GM23338 (cell line): ENCODE data around the gene PXDN. TPM values are rescaled to one million over a fixed set of nuclear protein-coding genes. Genes with fewer than 3 reads are reported as not detected.

ENCODE experiments used
- ATAC-seq: fragments of 200-7000 bp; cut with Tn5 transposase; 3 replicates; pipeline ENCODE4 v1.9.1; 2020
- DNase-seq: peaks from one replicate; pipeline ENCODE4 v3.0.0-alpha.2; 2015; ENCODE audit warnings: low spot score
- H2AFZ ChIP-seq: fragments of 200-600 bp; sonication (generic); 2 replicates; pipeline ENCODE4 v1.8.0; 2016; ENCODE audit warnings: antibody characterized with exemption, mild to moderate bottlenecking, moderate library complexity
- H3F3A ChIP-seq: fragments of 200-600 bp; sonication (generic); replicated peaks from 2 replicates; pipeline ENCODE4 v1.8.0; 2017; ENCODE audit warnings: antibody characterized with exemption, mixed run types, low read depth
- H3K27ac ChIP-seq: fragments of 200-600 bp; sonication (generic); 2 replicates; pipeline ENCODE4 v1.6.1; 2016; ENCODE audit warnings: low read depth
- H3K27me3 ChIP-seq: fragments of 200-600 bp; sonication (generic); 2 replicates; pipeline ENCODE4 v1.8.0; 2016; ENCODE audit warnings: mild to moderate bottlenecking, mixed run types, moderate library complexity; ENCODE audit not compliant: insufficient read depth
- H3K36me3 ChIP-seq: fragments of 200-600 bp; sonication (generic); 2 replicates; pipeline ENCODE4 v1.8.0; 2016; ENCODE audit warnings: mild to moderate bottlenecking; ENCODE audit not compliant: insufficient read depth
- H3K4me1 ChIP-seq: fragments of 200-600 bp; sonication (generic); 2 replicates; pipeline ENCODE4 v1.8.0; 2016; ENCODE audit warnings: mild to moderate bottlenecking, moderate library complexity; ENCODE audit not compliant: insufficient read depth
- H3K4me2 ChIP-seq: fragments of 200-600 bp; sonication (generic); 2 replicates; pipeline ENCODE4 v1.7.1; 2017; ENCODE audit warnings: mixed run types
- H3K4me3 ChIP-seq: fragments of 200-600 bp; sonication (generic); 2 replicates; pipeline ENCODE4 v1.6.1; 2016; ENCODE audit warnings: mixed run types
- H3K79me2 ChIP-seq: fragments of 200-600 bp; sonication (generic); replicated peaks from 2 replicates; pipeline ENCODE4 v1.8.0; 2017; ENCODE audit warnings: mild to moderate bottlenecking; ENCODE audit not compliant: insufficient read depth
- H3K9me2 ChIP-seq: fragments of 200-600 bp; sonication (generic); 2 replicates; pipeline ENCODE4 v1.8.0; 2017; ENCODE audit not compliant: insufficient read depth
- H4K20me1 ChIP-seq: fragments of 200-600 bp; sonication (generic); replicated peaks from 2 replicates; pipeline ENCODE4 v1.8.0; 2017; ENCODE audit warnings: mild to moderate bottlenecking; ENCODE audit not compliant: insufficient read depth
- H3K27ac Mint-ChIP-seq: 2 replicates; pipeline ENCODE4 v1.8.0; 2020; ENCODE audit warnings: inconsistent platforms, mild to moderate bottlenecking, moderate library complexity, mixed read lengths
- H3K27me3 Mint-ChIP-seq: 3 replicates; pipeline ENCODE4 v1.8.0; 2022; ENCODE audit warnings: low read depth, mild to moderate bottlenecking, moderate library complexity, mixed read lengths, inconsistent platforms; ENCODE audit not compliant: insufficient read depth, poor library complexity
- H3K36me3 Mint-ChIP-seq: 3 replicates; pipeline ENCODE4 v1.8.0; 2021; ENCODE audit warnings: low read depth, mild to moderate bottlenecking, inconsistent platforms, moderate library complexity, mixed read lengths
- H3K4me1 Mint-ChIP-seq: 3 replicates; pipeline ENCODE4 v1.8.0; 2020; ENCODE audit warnings: mild to moderate bottlenecking, inconsistent platforms, mixed read lengths
- H3K4me3 Mint-ChIP-seq: 3 replicates; pipeline ENCODE4 v1.8.0; 2021; ENCODE audit warnings: moderate library complexity, mild to moderate bottlenecking, inconsistent platforms, mixed read lengths
- H3K9me3 Mint-ChIP-seq: 3 replicates; pipeline ENCODE4 v1.8.0; 2020; ENCODE audit warnings: moderate library complexity, mild to moderate bottlenecking, inconsistent platforms, mixed read lengths
- CREB1 ChIP-seq: fragments of 250-450 bp; sonication (Bioruptor Pico); IDR thresholded peaks from 2 replicates; pipeline ENCODE4 v1.5.0; 2020; ENCODE audit warnings: low read depth, mild to moderate bottlenecking, moderate library complexity
- EZH2 ChIP-seq: fragments of 200-600 bp; sonication (generic); IDR thresholded peaks from one replicate; pipeline ENCODE4 v1.8.0; 2017; ENCODE audit warnings: antibody characterized with exemption, mild to moderate bottlenecking, low read depth; ENCODE audit not compliant: unreplicated experiment
- EZH2phosphoT487 ChIP-seq: fragments of 200-600 bp; sonication (generic); IDR thresholded peaks from one replicate; pipeline ENCODE4 v1.8.1; 2018; ENCODE audit warnings: antibody characterized with exemption; ENCODE audit not compliant: unreplicated experiment
- JUNB ChIP-seq: IDR thresholded peaks from one replicate; pipeline ENCODE4 v1.6.1; 2016; ENCODE audit warnings: antibody characterized with exemption; ENCODE audit not compliant: unreplicated experiment
- NANOG ChIP-seq: IDR thresholded peaks from 2 replicates; pipeline ENCODE4 v1.6.1; 2016; ENCODE audit warnings: antibody characterized with exemption, borderline replicate concordance
- POLR2AphosphoS5 ChIP-seq: IDR thresholded peaks from 2 replicates; pipeline ENCODE4 v1.6.1; 2016; ENCODE audit warnings: antibody characterized with exemption, low read depth
- STAT1 ChIP-seq: IDR thresholded peaks from one replicate; pipeline ENCODE4 v1.6.1; 2016; ENCODE audit warnings: antibody characterized with exemption; ENCODE audit not compliant: unreplicated experiment
- ZNF114 ChIP-seq: fragments of 250-450 bp; sonication (Bioruptor Pico); IDR thresholded peaks from 2 replicates; pipeline ENCODE4 v1.5.0; 2020; ENCODE audit warnings: mild to moderate bottlenecking, moderate library complexity
- ZNF331 ChIP-seq: fragments of 250-450 bp; sonication (Bioruptor Pico); IDR thresholded peaks from 2 replicates; pipeline ENCODE4 v1.5.0; 2020; ENCODE audit warnings: low read depth, mild to moderate bottlenecking, moderate library complexity
- polyA plus RNA-seq: library from polyadenylated mRNA; unstranded; fragments of >200 nt; fragmentation: Nextera tagmentation; extraction: Ambion mirVana; gene quantifications from 2 replicates; pipeline ENCODE4 v1.2.1, GENCODE V29; 2016
- total RNA-seq: library from RNA; depleted of rRNA; stranded (reverse); fragments of >200 nt; shearing (Covaris generic); gene quantifications from 2 replicates; pipeline ENCODE4 v1.2.3, GENCODE V29; 2014
- TF ChIP-seq, protein P1 (sequence below): fragments of 250-450 bp; sonication (Bioruptor Pico); IDR thresholded peaks from 2 replicates; pipeline ENCODE4 v1.5.0; 2020; ENCODE audit warnings: mild to moderate bottlenecking, moderate library complexity
- TF ChIP-seq, protein P2 (sequence below): IDR thresholded peaks from one replicate; pipeline ENCODE4 v1.6.1; 2018; ENCODE audit warnings: antibody characterized with exemption; ENCODE audit not compliant: unreplicated experiment
- TF ChIP-seq, protein P3 (sequence below), 2 experiments: fragments of 200-600 bp in 1 of 2; sonication (generic) in 1 of 2; conservative IDR thresholded peaks; 2 replicates each; pipeline versions ENCODE4 v1.5.1 to v1.6.1; 2016 to 2017; ENCODE audit warnings: antibody characterized with exemption in 2 of 2, low read depth in 2 of 2, mild to moderate bottlenecking in 2 of 2, moderate library complexity in 1 of 2
- TF ChIP-seq, protein P4 (sequence below): IDR thresholded peaks from 2 replicates; pipeline ENCODE4 v1.6.1; 2016; ENCODE audit warnings: antibody characterized with exemption

Gene PXDN
- total and polyA plus RNA-seq, 2 experiments from 2014 or later: 42.2 to 225 TPM

DNA sequence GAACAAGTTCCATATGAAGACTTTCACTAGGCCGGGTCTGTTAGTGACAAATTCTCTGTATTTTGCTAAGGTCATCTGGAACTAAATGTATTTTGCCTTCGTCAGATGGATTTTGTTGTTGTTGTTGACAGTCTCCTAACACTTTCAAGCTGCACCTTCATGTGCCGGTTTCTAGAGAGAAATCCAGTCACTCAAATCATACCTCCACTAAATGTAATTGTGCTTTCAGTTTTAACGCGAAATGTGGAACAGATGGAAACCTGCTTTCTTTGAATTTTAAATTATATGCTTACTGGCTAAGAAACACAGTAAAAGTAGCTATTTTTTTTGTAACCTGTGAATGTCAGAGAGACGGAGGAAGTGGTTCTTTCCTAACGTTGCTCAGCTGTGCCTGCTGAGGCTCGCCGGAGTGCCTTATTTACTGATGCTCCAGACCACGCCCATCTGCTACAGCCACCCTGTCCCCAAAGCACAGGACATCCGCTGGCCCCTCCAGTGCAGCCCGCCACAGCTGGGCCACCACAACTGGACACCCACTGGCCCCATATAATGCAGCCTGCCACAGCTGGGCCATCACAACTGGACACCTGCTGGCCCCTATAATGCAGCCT is 134.7 kb downstream of the PXDN start:
- peaks cover 26% of the 10 kb centered on the region for H3K4me1 ChIP-seq
- no peaks in the 10 kb centered on the region for H3K79me2 ChIP-seq
- H3K9me2 ChIP-seq: no peaks in the 10 kb centered on the region
- H3K36me3 ChIP-seq: no peaks in the 10 kb centered on the region
- H3K27me3 ChIP-seq: no peaks in the 10 kb centered on the region
- Mint-ChIP-seq H3K36me3 (peaks cover 18% of the 10 kb centered on the region), H3K4me3 (no peak overlapping the region), H3K27me3 (peaks cover 10% of the 10 kb centered on the region), H3K4me1 (peaks cover 13% of the 10 kb centered on the region), H3K9me3 (no peaks in the 10 kb centered on the region), H3K27ac (no peak overlapping the region)
- no peak overlapping the region for H3K27ac ChIP-seq
- no peak for ATAC-seq
- peaks cover 7% of the 10 kb centered on the region; the same call in 1 of the 2 replicates for H3F3A ChIP-seq
- TF ChIP-seq NANOG: no peak
- TF ChIP-seq, protein P1, sequence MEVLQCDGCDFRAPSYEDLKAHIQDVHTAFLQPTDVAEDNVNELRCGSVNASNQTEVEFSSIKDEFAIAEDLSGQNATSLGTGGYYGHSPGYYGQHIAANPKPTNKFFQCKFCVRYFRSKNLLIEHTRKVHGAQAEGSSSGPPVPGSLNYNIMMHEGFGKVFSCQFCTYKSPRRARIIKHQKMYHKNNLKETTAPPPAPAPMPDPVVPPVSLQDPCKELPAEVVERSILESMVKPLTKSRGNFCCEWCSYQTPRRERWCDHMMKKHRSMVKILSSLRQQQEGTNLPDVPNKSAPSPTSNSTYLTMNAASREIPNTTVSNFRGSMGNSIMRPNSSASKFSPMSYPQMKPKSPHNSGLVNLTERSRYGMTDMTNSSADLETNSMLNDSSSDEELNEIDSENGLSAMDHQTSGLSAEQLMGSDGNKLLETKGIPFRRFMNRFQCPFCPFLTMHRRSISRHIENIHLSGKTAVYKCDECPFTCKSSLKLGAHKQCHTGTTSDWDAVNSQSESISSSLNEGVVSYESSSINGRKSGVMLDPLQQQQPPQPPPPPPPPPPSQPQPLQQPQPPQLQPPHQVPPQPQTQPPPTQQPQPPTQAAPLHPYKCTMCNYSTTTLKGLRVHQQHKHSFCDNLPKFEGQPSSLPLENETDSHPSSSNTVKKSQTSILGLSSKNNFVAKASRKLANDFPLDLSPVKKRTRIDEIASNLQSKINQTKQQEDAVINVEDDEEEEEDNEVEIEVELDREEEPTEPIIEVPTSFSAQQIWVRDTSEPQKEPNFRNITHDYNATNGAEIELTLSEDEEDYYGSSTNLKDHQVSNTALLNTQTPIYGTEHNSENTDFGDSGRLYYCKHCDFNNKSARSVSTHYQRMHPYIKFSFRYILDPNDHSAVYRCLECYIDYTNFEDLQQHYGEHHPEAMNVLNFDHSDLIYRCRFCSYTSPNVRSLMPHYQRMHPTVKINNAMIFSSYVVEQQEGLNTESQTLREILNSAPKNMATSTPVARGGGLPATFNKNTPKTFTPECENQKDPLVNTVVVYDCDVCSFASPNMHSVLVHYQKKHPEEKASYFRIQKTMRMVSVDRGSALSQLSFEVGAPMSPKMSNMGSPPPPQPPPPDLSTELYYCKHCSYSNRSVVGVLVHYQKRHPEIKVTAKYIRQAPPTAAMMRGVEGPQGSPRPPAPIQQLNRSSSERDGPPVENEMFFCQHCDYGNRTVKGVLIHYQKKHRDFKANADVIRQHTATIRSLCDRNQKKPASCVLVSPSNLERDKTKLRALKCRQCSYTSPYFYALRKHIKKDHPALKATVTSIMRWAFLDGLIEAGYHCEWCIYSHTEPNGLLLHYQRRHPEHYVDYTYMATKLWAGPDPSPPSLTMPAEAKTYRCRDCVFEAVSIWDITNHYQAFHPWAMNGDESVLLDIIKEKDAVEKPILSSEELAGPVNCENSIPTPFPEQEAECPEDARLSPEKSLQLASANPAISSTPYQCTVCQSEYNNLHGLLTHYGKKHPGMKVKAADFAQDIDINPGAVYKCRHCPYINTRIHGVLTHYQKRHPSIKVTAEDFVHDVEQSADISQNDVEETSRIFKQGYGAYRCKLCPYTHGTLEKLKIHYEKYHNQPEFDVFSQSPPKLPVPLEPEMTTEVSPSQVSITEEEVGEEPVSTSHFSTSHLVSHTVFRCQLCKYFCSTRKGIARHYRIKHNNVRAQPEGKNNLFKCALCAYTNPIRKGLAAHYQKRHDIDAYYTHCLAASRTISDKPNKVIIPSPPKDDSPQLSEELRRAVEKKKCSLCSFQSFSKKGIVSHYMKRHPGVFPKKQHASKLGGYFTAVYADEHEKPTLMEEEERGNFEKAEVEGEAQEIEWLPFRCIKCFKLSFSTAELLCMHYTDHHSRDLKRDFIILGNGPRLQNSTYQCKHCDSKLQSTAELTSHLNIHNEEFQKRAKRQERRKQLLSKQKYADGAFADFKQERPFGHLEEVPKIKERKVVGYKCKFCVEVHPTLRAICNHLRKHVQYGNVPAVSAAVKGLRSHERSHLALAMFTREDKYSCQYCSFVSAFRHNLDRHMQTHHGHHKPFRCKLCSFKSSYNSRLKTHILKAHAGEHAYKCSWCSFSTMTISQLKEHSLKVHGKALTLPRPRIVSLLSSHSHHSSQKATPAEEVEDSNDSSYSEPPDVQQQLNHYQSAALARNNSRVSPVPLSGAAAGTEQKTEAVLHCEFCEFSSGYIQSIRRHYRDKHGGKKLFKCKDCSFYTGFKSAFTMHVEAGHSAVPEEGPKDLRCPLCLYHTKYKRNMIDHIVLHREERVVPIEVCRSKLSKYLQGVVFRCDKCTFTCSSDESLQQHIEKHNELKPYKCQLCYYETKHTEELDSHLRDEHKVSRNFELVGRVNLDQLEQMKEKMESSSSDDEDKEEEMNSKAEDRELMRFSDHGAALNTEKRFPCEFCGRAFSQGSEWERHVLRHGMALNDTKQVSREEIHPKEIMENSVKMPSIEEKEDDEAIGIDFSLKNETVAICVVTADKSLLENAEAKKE (CRISPR knock-in tag): no peak
- TF ChIP-seq, protein P2, sequence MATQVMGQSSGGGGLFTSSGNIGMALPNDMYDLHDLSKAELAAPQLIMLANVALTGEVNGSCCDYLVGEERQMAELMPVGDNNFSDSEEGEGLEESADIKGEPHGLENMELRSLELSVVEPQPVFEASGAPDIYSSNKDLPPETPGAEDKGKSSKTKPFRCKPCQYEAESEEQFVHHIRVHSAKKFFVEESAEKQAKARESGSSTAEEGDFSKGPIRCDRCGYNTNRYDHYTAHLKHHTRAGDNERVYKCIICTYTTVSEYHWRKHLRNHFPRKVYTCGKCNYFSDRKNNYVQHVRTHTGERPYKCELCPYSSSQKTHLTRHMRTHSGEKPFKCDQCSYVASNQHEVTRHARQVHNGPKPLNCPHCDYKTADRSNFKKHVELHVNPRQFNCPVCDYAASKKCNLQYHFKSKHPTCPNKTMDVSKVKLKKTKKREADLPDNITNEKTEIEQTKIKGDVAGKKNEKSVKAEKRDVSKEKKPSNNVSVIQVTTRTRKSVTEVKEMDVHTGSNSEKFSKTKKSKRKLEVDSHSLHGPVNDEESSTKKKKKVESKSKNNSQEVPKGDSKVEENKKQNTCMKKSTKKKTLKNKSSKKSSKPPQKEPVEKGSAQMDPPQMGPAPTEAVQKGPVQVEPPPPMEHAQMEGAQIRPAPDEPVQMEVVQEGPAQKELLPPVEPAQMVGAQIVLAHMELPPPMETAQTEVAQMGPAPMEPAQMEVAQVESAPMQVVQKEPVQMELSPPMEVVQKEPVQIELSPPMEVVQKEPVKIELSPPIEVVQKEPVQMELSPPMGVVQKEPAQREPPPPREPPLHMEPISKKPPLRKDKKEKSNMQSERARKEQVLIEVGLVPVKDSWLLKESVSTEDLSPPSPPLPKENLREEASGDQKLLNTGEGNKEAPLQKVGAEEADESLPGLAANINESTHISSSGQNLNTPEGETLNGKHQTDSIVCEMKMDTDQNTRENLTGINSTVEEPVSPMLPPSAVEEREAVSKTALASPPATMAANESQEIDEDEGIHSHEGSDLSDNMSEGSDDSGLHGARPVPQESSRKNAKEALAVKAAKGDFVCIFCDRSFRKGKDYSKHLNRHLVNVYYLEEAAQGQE: no peak
- TF ChIP-seq, protein P3, sequence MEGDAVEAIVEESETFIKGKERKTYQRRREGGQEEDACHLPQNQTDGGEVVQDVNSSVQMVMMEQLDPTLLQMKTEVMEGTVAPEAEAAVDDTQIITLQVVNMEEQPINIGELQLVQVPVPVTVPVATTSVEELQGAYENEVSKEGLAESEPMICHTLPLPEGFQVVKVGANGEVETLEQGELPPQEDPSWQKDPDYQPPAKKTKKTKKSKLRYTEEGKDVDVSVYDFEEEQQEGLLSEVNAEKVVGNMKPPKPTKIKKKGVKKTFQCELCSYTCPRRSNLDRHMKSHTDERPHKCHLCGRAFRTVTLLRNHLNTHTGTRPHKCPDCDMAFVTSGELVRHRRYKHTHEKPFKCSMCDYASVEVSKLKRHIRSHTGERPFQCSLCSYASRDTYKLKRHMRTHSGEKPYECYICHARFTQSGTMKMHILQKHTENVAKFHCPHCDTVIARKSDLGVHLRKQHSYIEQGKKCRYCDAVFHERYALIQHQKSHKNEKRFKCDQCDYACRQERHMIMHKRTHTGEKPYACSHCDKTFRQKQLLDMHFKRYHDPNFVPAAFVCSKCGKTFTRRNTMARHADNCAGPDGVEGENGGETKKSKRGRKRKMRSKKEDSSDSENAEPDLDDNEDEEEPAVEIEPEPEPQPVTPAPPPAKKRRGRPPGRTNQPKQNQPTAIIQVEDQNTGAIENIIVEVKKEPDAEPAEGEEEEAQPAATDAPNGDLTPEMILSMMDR (conservative IDR thresholded peaks at IDR 0.05; ENCODE audit: low read depth in 2 of 2): no peak
- TF ChIP-seq CREB1 (CRISPR knock-in tag): no peak
- TF ChIP-seq ZNF114 (CRISPR knock-in tag): no peak
- no peak for TF ChIP-seq STAT1
- TF ChIP-seq POLR2AphosphoS5: no peak
- TF ChIP-seq ZNF331 (CRISPR knock-in tag): no peak
- TF ChIP-seq, protein P4, sequence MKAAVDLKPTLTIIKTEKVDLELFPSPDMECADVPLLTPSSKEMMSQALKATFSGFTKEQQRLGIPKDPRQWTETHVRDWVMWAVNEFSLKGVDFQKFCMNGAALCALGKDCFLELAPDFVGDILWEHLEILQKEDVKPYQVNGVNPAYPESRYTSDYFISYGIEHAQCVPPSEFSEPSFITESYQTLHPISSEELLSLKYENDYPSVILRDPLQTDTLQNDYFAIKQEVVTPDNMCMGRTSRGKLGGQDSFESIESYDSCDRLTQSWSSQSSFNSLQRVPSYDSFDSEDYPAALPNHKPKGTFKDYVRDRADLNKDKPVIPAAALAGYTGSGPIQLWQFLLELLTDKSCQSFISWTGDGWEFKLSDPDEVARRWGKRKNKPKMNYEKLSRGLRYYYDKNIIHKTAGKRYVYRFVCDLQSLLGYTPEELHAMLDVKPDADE: no peak
- TF ChIP-seq JUNB: no peak
- no peak for TF ChIP-seq EZH2
- TF ChIP-seq EZH2phosphoT487: no peak
- no peak overlapping the region for H2AFZ ChIP-seq
- no peaks in the 10 kb centered on the region for H4K20me1 ChIP-seq
- no peak overlapping the region for H3K4me2 ChIP-seq
- no peak overlapping the region for H3K4me3 ChIP-seq
- DNase-seq: no peak
